Hepatocyte (in vitro differentiated cells): Measurements from ENCODE around the gene LECT2.

Experiments
- EZH2 ChIP-seq: fragments of 200-600 bp; sonication (generic); IDR thresholded peaks from 2 replicates; pipeline ENCODE4 v1.6.1; 2016; ENCODE audit warnings: antibody characterized with exemption, mild to moderate bottlenecking, borderline replicate concordance
- EZH2phosphoT487 ChIP-seq: fragments of 200-600 bp; sonication (generic); IDR thresholded peaks from one replicate; pipeline ENCODE4 v1.6.1; 2018; ENCODE audit warnings: antibody characterized with exemption, mild to moderate bottlenecking, low read depth, moderate library complexity; ENCODE audit not compliant: unreplicated experiment, severe bottlenecking
- TF ChIP-seq, protein P1 (sequence below): fragments of 200-600 bp; sonication (generic); IDR thresholded peaks from 2 replicates; pipeline ENCODE4 v1.5.1; 2016; ENCODE audit warnings: antibody characterized with exemption, mild to moderate bottlenecking; ENCODE audit not compliant: poor library complexity

DNA sequence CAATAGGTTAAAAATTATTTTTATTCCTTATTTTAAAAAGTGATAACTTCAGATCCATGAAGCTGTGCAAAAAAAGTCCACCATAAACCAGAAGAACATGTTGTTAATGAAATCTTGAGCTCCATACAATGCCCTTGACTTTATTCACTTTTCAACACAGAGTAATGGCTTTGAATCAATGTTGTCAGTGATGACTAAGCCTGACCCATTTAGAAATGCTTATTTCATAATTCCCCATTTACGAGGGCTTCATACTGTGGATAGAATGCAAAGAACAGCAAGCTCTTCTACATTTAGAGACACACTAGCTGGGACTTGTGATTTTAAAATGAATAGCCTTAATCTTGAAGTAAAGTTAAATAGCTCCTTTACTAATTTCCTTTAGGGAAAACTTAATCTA, 33.4 kb downstream of the LECT2 start:
- TF ChIP-seq, protein P1, sequence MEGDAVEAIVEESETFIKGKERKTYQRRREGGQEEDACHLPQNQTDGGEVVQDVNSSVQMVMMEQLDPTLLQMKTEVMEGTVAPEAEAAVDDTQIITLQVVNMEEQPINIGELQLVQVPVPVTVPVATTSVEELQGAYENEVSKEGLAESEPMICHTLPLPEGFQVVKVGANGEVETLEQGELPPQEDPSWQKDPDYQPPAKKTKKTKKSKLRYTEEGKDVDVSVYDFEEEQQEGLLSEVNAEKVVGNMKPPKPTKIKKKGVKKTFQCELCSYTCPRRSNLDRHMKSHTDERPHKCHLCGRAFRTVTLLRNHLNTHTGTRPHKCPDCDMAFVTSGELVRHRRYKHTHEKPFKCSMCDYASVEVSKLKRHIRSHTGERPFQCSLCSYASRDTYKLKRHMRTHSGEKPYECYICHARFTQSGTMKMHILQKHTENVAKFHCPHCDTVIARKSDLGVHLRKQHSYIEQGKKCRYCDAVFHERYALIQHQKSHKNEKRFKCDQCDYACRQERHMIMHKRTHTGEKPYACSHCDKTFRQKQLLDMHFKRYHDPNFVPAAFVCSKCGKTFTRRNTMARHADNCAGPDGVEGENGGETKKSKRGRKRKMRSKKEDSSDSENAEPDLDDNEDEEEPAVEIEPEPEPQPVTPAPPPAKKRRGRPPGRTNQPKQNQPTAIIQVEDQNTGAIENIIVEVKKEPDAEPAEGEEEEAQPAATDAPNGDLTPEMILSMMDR: no peak
- TF ChIP-seq EZH2 (no peak), EZH2phosphoT487 (no peak)
